Colonic mucosa (tissue), 4 donors: ENCODE results near the gene ADARB2. TPM values are rescaled to one million over a fixed set of nuclear protein-coding genes. Genes with fewer than 3 reads are reported as not detected.

Experiments
- DNase-seq: peaks from one replicate; pipeline ENCODE4 v3.0.0-alpha.2; 2020
- H3K27ac ChIP-seq: fragments of 200-600 bp; one replicate; pipeline ENCODE4 v1.8.0; 2021
- H3K27me3 ChIP-seq: fragments of 200-600 bp; one replicate; pipeline ENCODE4 v1.8.0; 2021
- H3K36me3 ChIP-seq: fragments of 200-600 bp; one replicate; pipeline ENCODE4 v1.8.0; 2021
- H3K4me1 ChIP-seq: fragments of 200-600 bp; one replicate; pipeline ENCODE4 v1.8.0; 2021; ENCODE audit warnings: mild to moderate bottlenecking
- H3K4me3 ChIP-seq: fragments of 200-600 bp; one replicate; pipeline ENCODE4 v1.8.0; 2021
- H3K9ac ChIP-seq, 2 donors: one replicate each; pipeline ENCODE4 v1.7.0; 2013; ENCODE audit warnings: control low read depth in 2 of 2, low read depth in 2 of 2, low read length in 2 of 2
- H3K9me3 ChIP-seq: fragments of 200-600 bp; one replicate; pipeline ENCODE4 v1.8.0; 2021
- CTCF ChIP-seq: fragments of 200-600 bp; IDR thresholded peaks from one replicate; pipeline ENCODE4 v1.8.0; 2022; ENCODE audit warnings: antibody characterized with exemption, mild to moderate bottlenecking
- intact Hi-C: fragments of 100-400 bp; cut with DNase I; formaldehyde crosslinking; loops from one replicate; pipeline ENCODE4 v1.14.1; 2022
- total RNA-seq, 2 donors: library from RNA; stranded (reverse); fragmentation: NEBNext Ultra II Directional in 1 of 2; extraction: Animal tissue kit (Norgen Biotek cat#: 25700) in 1 of 2; gene quantifications; one replicate each; pipeline ENCODE4 v1.2.1, GENCODE V29; 2021
- donor health status: healthy.
- donor health status: DM: no; HTN: no; CAD: no.
- donor health status: DM: no; HTN: no; CAD: no.

ADARB2 gene
- total RNA-seq, 2 donors from 2014 or later: 0.19 TPM; not detected in 1

DNA sequence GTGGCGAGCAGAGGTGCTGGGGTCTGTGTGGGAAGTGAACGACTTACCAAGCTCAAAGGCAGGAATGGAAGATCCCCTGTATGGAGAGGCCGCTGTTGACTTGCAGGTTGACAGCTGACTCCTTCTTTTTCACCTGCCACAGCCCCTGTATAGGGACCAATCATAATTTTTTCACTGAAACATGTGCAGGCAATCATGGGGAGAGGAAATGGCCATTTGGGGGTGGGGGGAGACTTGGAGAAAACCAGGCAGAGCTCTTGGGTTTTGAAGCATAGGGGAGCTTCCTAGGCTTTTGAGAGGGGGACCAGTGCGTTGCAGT, 579.8 kb downstream of the ADARB2 start:
- Histone ChIP-seq H3K9me3 (no peaks in the 10 kb centered on the region), H3K9ac (no peak overlapping the region), H3K4me1 (no peaks in the 10 kb centered on the region), H3K4me3 (no peak overlapping the region), H3K27me3 (no peaks in the 10 kb centered on the region), H3K36me3 (no peaks in the 10 kb centered on the region), H3K27ac (no peak overlapping the region)
- no peak for TF ChIP-seq CTCF
- no peak for DNase-seq
- intact Hi-C loops: no loop called here

GRCh38 chr10:1156921-1157614, 580.3 kb downstream of the ADARB2 start:
- no peak for TF ChIP-seq CTCF
- Histone ChIP-seq H3K36me3 (no peaks in the 10 kb centered on the region), H3K27me3 (no peaks in the 10 kb centered on the region), H3K9me3 (no peaks in the 10 kb centered on the region), H3K9ac (no peak overlapping the region), H3K4me1 (no peaks in the 10 kb centered on the region), H3K27ac (no peak overlapping the region), H3K4me3 (no peak overlapping the region)
- intact Hi-C loops: no loop called here
- peak; percentile 6 for DNase-seq

GRCh38 chr10:1156616-1156886, 580.8 kb downstream of the ADARB2 start:
- intact Hi-C loops: no loop called here
- TF ChIP-seq CTCF: no peak
- H3K27ac ChIP-seq: no peak overlapping the region

DNA sequence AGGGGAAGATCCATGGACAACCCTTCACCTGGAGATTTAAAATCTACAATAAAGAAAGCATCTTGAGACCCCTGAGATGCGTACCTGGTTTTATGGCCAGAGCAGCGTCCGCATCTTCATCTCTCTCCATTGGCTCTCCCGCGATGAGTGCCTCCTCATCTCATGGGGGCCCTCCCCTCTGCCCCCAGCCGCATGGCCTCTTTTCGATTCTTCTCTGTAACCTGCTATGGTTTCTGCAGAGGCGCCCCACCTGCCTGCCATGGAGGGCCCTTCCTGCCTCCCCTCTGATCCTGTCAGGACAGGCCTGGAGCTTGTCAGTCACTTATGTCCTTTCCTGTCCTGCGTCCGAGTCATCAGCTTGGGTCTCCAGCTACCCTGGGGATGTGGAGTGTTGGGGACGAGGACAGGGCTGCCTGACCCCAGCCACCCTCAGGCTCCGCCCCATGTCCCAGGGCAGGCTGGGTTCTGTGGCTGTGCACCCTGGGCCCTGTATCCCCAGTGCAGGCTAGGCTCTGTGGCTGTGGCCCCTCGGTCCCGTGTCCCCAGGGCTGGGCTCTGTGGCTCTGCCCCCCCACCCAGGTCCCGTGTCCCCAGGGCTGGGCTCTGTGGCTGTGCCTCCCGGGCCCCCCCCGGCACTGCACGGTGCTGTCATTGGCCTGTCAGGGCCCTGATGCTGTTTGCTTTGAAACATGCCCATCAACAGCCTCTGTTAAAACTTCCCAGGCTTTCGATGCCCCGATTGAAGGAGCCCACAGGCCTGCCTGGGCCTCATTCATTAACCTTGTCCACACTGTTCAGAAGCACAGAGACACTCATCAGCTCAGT, 581.3 kb downstream of the ADARB2 start:
- intact Hi-C loops: no loop called here
- H3K4me1 ChIP-seq: no peaks in the 10 kb centered on the region
- peak; percentile 11 for DNase-seq

More at GRCh38 chr10:1156616-1156886, 580.8 kb downstream of the ADARB2 start:
- H3K27me3 ChIP-seq: no peaks in the 10 kb centered on the region
- H3K9ac ChIP-seq: no peak overlapping the region
- no peaks in the 10 kb centered on the region for H3K36me3 ChIP-seq
- no peaks in the 10 kb centered on the region for H3K4me1 ChIP-seq
- H3K4me3 ChIP-seq: no peak overlapping the region
- DNase-seq: peak; percentile 6
- no peaks in the 10 kb centered on the region for H3K9me3 ChIP-seq

More for the DNA sequence above, 581.3 kb downstream of the ADARB2 start:
- H3K27me3 ChIP-seq: no peaks in the 10 kb centered on the region
- no peaks in the 10 kb centered on the region for H3K9me3 ChIP-seq
- H3K9ac ChIP-seq: no peak overlapping the region
- TF ChIP-seq CTCF: no peak
- H3K27ac ChIP-seq: no peak overlapping the region
- no peak overlapping the region for H3K4me3 ChIP-seq
- no peaks in the 10 kb centered on the region for H3K36me3 ChIP-seq
